Liver (tissue), 3 donors: ENCODE data around the gene ACTL10.

Source experiments
- EGR1 ChIP-seq, 2 donors: IDR thresholded peaks; 2 replicates each; pipeline ENCODE4 v1.6.1; 2016 to 2018; ENCODE audit warnings: antibody characterized with exemption in 2 of 2, low read depth in 2 of 2
- JUND ChIP-seq, 2 donors: IDR thresholded peaks; 2 replicates each; pipeline ENCODE4 v1.6.1; 2016; ENCODE audit warnings: antibody characterized with exemption in 2 of 2
- RAD21 ChIP-seq, 2 donors: IDR thresholded peaks; 2 replicates each; pipeline ENCODE4 v1.6.1; 2016; ENCODE audit warnings: antibody characterized with exemption in 2 of 2, mild to moderate bottlenecking in 2 of 2
- RXRA ChIP-seq, 2 donors: IDR thresholded peaks; 2 replicates each; pipeline ENCODE4 v1.6.1; 2017 to 2018; ENCODE audit warnings: antibody characterized with exemption in 2 of 2, mild to moderate bottlenecking in 1 of 2
- SP1 ChIP-seq: IDR thresholded peaks from 2 replicates; pipeline ENCODE4 v1.6.1; 2018; ENCODE audit warnings: antibody characterized with exemption, mild to moderate bottlenecking
- TAF1 ChIP-seq: conservative IDR thresholded peaks from 2 replicates; pipeline ENCODE4 v1.6.1; 2016; ENCODE audit warnings: antibody characterized with exemption, mild to moderate bottlenecking
- TF ChIP-seq, protein P1 (sequence below): fragments of 150-350 bp; IDR thresholded peaks from 2 replicates; pipeline ENCODE4 v1.5.1; 2017; ENCODE audit warnings: improper control_type of control experiment, low read depth, low read length; ENCODE audit not compliant: missing input control
- TF ChIP-seq, protein P2 (sequence below): IDR thresholded peaks from 2 replicates; pipeline ENCODE4 v1.6.1; 2016; ENCODE audit warnings: antibody characterized with exemption
- donor health status: healthy.
- donor health status: healthy.

DNA sequence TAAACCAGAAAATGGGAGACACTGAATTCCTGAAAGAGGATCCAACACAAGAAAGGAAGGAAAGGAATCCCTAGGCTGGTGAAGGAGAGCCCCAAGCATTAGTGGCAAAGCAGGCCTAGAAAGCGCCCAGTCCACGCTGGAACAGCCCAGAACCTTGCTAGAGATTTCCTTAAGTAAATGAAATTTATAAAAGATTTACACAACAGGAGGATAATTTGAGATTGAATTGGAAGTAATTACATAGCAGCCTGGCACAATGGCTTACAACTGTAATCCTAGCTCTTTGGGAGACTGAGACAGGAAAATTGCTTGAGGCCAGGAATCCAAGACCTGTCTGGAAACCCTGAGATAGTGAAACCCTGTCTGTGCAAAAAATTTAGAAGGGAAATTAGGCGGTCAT lies 31.4 kb upstream of the ACTL10 start:
- TF ChIP-seq, protein P1, sequence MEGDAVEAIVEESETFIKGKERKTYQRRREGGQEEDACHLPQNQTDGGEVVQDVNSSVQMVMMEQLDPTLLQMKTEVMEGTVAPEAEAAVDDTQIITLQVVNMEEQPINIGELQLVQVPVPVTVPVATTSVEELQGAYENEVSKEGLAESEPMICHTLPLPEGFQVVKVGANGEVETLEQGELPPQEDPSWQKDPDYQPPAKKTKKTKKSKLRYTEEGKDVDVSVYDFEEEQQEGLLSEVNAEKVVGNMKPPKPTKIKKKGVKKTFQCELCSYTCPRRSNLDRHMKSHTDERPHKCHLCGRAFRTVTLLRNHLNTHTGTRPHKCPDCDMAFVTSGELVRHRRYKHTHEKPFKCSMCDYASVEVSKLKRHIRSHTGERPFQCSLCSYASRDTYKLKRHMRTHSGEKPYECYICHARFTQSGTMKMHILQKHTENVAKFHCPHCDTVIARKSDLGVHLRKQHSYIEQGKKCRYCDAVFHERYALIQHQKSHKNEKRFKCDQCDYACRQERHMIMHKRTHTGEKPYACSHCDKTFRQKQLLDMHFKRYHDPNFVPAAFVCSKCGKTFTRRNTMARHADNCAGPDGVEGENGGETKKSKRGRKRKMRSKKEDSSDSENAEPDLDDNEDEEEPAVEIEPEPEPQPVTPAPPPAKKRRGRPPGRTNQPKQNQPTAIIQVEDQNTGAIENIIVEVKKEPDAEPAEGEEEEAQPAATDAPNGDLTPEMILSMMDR, result no peak
- TF ChIP-seq TAF1 (no peak), RXRA (IDR thresholded peaks at IDR 0.05) (no peak), EGR1 (IDR thresholded peaks at IDR 0.05; ENCODE audit: low read depth in 2 of 2) (no peak), JUND (IDR thresholded peaks at IDR 0.05) (no peak), RAD21 (IDR thresholded peaks at IDR 0.05) (no peak), SP1 (no peak)
- TF ChIP-seq, protein P2, sequence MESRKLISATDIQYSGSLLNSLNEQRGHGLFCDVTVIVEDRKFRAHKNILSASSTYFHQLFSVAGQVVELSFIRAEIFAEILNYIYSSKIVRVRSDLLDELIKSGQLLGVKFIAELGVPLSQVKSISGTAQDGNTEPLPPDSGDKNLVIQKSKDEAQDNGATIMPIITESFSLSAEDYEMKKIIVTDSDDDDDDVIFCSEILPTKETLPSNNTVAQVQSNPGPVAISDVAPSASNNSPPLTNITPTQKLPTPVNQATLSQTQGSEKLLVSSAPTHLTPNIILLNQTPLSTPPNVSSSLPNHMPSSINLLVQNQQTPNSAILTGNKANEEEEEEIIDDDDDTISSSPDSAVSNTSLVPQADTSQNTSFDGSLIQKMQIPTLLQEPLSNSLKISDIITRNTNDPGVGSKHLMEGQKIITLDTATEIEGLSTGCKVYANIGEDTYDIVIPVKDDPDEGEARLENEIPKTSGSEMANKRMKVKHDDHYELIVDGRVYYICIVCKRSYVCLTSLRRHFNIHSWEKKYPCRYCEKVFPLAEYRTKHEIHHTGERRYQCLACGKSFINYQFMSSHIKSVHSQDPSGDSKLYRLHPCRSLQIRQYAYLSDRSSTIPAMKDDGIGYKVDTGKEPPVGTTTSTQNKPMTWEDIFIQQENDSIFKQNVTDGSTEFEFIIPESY, result no peak
